PFSK-1 (cell line): ENCODE results near the gene SOX8.

Experiments used
- REST ChIP-seq, 2 experiments: IDR thresholded peaks; 2 replicates each; pipeline versions ENCODE4 v1.6.1 to v1.8.0; 2011 to 2012; ENCODE audit warnings: low read depth in 2 of 2, low read length in 2 of 2, control low read depth in 1 of 2, inconsistent platforms in 1 of 2, mild to moderate bottlenecking in 1 of 2, moderate library complexity in 1 of 2; ENCODE audit not compliant: insufficient read depth in 1 of 2
- SIN3A ChIP-seq: IDR thresholded peaks from 2 replicates; pipeline ENCODE4 v1.6.1; 2012; ENCODE audit warnings: mild to moderate bottlenecking, low read length, moderate library complexity, borderline replicate concordance; ENCODE audit not compliant: insufficient read depth
- TAF1 ChIP-seq: IDR thresholded peaks from 2 replicates; pipeline ENCODE4 v1.6.1; 2012; ENCODE audit warnings: low read length, control low read depth, borderline replicate concordance; ENCODE audit not compliant: insufficient read depth

- no peak for TF ChIP-seq SIN3A
- no peak for TF ChIP-seq REST (IDR thresholded peaks at IDR 0.05; ENCODE audit: insufficient read depth in 1 of 2, low read depth in 2 of 2, low read length in 2 of 2)
- TF ChIP-seq TAF1: no peak
These were observed 38.5 kb downstream of the SOX8 start for GRCh38 chr16:1020091-1020399.
